PC-9 (cell line): ENCODE results near the gene ATP6V1E1.

Experiments used
- EZH2 ChIP-seq: fragments of 200-600 bp; sonication (generic); IDR thresholded peaks from 2 replicates; pipeline ENCODE4 v1.8.0; 2017; ENCODE audit warnings: antibody characterized with exemption, low read depth
- TF ChIP-seq, protein P1 (sequence below): fragments of 200-600 bp; sonication (generic); conservative IDR thresholded peaks from 2 replicates; pipeline ENCODE4 v1.6.1; 2017; ENCODE audit warnings: mixed run types, antibody characterized with exemption, mild to moderate bottlenecking, moderate library complexity

DNA sequence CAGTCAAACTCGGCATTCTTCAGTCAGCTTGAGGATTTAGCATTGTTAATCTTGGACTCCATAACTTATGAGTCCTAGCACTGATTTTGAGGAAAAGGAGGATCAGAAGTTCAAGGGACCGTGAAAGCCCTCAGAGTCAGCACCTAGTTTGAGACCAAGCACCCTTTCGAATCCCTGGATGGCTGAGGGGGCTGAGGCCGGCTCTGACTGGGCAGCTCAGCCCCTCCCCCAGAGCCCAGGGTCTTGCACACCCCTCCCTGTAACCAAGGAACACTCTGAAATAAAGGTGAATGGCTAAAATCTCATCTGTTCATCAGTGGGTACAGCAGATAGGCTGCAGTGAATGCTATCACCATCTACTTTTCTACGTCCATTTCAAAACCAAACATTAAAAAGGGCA, 38.0 kb downstream of the ATP6V1E1 start:
- TF ChIP-seq, protein P1, sequence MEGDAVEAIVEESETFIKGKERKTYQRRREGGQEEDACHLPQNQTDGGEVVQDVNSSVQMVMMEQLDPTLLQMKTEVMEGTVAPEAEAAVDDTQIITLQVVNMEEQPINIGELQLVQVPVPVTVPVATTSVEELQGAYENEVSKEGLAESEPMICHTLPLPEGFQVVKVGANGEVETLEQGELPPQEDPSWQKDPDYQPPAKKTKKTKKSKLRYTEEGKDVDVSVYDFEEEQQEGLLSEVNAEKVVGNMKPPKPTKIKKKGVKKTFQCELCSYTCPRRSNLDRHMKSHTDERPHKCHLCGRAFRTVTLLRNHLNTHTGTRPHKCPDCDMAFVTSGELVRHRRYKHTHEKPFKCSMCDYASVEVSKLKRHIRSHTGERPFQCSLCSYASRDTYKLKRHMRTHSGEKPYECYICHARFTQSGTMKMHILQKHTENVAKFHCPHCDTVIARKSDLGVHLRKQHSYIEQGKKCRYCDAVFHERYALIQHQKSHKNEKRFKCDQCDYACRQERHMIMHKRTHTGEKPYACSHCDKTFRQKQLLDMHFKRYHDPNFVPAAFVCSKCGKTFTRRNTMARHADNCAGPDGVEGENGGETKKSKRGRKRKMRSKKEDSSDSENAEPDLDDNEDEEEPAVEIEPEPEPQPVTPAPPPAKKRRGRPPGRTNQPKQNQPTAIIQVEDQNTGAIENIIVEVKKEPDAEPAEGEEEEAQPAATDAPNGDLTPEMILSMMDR = no peak
- no peak for TF ChIP-seq EZH2
